GM18907 (cell line): Measurements from ENCODE around the gene RGS3.
"Not testable (repeated sequence)": the region's sequence is repeated elsewhere in the genome, so short reads cannot be mapped to it uniquely, and the experiment has no call there.

Experiments used
- ATAC-seq: cut with Tn5 transposase; IDR thresholded peaks from one replicate; pipeline ENCODE4 v1.9.1; 2021; ENCODE audit warnings: mild to moderate bottlenecking, moderate library complexity; ENCODE audit not compliant: unreplicated experiment

The RGS3 gene

GRCh38 chr9:113486327-113486726 lies 22.8 kb downstream of the RGS3 start:
- ATAC-seq = no peak

- ATAC-seq = no peak
These were observed 24.5 kb downstream of the RGS3 start for GRCh38 chr9:113488071-113488470.

DNA sequence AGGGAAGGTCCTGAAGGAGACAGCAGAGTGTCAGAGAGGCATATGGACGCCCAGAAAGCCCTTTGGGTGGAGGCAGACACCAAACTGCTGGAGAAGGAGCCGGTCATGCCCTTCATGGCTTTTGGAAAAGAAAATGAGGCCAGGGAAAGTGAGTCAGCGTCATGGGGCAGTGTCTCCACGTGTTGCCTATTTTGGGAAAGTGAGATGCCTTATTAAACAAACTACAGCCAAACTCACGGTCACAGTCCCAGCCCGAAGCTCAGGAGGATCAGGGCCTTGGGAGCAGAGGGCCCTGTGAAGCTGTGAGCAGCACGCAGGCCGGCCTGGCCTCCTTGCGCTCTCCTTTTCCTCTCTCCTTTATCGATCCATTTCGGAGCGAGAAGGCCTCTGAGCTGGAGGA lies 25.0 kb downstream of the RGS3 start:
- ATAC-seq = no peak

DNA sequence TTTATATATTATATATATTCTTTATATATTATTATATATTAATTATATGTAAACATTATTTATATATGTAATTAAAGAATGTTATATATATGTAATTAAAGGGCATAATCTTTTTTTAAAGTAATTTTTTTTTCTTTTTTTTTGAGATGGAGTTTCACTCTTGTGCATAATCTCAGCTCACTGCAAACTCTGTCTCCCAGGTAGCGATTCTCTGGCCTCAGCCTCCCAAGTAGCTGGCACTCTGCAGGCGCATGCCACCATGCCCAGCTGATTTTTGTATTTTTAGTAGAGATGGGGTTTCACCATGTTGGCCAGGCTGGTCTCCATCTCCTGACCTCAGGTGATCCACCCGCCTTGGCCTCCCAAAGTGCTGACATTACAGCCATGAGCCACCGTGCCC lies 27.6 kb downstream of the RGS3 start:
- not testable (repeated sequence) for ATAC-seq

DNA sequence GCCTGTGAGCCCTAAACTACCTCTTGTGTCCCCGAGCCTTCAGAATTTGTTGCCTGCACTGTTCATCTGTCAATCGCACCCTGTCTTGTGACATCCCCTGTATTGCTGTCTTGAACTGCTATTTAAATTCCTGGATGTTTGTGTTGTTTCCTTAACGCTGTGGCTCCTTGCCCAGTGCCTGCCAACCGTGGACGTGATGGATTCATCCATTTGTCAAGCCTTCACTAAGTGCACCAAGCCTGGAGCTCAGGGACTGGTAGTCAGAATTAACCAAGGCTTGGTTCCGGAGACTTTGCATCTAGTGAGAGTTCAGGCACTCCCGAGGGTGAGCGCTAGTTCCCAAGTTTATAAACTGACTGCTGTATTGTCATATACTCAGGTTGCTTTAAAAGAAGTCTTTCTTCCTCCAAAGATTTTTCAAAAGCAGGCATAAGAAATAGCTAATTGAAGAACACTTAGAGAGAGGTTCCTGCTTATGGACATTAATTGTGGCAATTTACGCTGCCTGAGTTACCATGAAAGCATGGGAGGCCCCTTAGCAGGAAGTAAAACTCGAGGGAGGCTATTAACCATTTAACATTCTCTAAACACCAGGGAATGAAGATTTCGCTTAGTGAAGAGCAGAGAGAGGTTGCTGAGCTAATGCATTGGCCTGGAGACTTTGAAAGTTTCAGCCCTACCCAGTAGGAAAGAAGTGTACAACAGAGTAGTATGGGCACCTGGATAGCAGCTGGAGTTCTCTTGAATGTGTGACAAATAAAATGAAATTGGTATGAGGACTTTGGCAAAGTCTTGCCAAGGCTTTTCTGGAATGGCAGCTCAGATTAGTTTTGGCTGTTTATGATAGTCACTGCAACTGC lies 29.0 kb downstream of the RGS3 start:
- ATAC-seq = no peak

DNA sequence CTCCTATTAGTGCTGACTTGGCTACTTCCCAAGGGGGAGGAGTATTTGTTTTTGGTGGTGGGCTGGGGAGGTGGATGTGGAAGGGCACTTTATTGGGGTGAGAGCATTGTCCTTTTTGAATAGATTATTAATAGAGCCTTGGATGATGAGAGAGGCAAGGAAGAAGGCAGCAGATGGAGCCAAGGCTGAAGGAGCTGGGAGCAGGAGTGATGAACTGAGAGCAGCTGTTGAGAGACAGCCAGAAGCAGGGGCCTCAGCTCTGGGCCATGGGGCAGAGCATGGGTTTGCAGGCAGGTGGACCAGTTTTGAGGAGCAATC lies 29.6 kb downstream of the RGS3 start:
- no peak for ATAC-seq

DNA sequence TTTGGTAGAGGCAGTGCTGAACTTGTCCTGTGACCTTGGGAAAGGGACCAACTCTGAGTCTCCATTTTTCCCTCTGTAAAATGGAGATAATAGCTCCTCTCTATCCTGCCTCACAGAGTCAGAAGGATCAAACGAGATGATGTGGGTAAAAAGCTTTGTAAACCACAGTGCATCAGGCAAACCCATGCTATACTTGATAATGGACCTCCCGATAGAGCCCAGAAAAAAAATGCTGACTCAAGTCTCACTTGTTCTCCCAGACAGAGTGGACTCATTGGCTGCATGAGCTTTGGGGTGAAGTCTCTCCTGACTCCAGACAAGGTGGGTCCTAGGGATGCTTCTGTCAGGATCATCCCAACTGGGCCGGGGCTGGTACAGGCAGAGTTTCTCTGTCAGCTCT lies 32.0 kb downstream of the RGS3 start:
- ATAC-seq = no peak

GRCh38 chr9:113497051-113497450 lies 33.5 kb downstream of the RGS3 start:
- no peak for ATAC-seq

GRCh38 chr9:113499153-113499875 lies 35.8 kb downstream of the RGS3 start:
- no peak for ATAC-seq

DNA sequence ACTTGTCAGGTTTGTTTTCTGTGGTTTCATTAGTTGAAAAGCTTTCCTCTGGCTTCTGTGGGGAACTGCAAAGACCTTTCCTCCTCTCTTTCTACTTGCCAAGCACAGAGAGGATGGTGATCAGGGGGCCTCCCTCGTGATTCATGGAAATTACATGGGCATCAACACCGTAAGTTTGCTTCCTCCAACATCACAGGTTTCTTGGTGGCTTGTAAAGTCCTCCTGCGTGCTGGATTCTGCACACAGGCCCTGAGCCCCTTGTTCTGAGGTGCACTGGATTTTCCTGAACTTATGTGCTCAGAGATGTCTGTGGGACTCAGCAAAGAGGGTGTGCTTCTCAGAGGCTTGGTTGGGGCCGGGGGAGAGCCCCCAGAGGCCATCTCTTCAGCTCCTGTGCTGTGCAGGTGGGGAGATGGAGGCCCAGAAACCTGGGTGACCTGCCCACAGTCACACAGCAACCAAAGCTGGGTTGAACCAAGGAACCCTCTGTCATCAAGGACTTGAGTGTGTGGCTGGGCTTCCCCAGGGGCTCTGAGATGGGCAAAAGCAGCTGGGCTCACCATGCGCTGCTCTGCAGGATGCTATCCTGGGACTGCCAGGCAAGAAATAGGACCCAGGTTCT lies 36.5 kb downstream of the RGS3 start:
- no peak for ATAC-seq

- ATAC-seq = no peak
These were observed 37.7 kb downstream of the RGS3 start for GRCh38 chr9:113501129-113501686.

GRCh38 chr9:113501852-113502251 lies 38.3 kb downstream of the RGS3 start:
- no peak for ATAC-seq

GRCh38 chr9:113502427-113503034 lies 39.0 kb downstream of the RGS3 start:
- no peak for ATAC-seq

GRCh38 chr9:113503131-113503541 lies 39.6 kb downstream of the RGS3 start:
- no peak for ATAC-seq

DNA sequence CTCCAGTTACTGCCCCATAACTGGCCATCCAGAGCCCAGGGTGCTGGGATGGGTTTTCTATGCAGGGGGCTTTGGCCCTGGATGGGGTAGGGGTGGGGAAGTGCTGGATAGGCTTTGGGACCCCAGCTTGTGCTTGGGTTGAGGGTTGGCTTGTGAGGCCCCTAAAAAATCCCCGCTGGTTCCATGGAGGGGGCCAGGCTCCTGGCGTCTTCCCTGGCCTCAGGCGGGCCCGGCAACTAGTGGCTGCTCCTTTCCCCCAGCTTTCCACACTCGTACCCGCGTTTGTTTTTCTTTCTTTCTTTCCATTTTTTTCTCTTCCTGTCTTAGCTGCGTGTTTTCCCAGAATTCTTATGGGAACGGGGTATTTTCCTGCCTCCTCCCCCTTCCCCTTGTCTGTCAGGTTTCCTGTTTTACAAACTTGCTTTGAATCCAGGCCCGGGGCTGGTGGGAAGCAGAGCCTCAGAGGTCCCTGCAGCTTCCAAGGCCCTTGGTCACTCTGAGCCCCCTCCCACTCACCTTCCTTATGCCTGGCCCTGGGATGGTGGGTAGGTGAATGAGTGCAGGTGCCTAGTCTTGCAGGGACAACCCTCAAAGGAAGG lies 40.2 kb downstream of the RGS3 start:
- ATAC-seq = no peak

DNA sequence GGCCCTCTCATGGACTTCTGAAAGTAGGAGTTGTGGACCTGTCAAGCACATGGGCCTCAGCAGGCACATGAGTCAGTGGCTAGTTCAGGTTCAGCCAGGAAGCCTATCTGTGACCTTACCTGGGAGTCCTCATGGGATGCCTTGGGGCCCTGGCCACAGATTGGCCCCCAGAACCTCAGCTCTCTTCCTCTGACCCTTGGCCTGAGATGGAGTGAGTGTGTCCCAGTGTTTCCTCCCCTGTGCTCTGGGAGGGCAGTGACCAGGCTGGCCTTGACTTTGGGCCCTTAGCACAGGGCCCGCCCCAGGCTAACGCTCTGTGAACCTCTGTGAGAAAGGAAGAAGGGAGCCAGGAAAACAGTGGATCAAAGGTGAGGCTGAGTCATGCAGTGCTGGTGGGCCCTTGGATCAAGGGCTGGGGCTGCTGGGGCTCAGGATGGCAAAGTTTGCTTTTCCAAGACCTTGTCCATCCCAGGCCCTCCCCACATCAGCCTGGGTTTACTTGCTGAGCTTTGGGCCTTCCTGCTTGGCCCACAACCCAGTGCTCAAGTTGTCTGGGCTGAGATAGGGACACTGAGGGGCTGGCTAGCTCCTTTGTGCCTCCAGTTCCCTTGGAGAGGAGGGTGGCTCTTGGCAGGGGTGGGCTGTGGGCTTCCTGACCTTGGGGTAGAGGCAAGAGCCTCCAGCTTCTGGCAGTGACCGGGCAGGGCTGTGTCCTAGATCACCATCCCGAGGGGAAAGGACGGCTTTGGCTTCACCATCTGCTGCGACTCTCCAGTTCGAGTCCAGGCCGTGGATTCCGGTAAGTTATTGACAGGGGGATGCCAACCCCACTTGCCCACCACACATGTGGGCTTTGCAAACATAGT lies 41.4 kb downstream of the RGS3 start:
- no peak for ATAC-seq

DNA sequence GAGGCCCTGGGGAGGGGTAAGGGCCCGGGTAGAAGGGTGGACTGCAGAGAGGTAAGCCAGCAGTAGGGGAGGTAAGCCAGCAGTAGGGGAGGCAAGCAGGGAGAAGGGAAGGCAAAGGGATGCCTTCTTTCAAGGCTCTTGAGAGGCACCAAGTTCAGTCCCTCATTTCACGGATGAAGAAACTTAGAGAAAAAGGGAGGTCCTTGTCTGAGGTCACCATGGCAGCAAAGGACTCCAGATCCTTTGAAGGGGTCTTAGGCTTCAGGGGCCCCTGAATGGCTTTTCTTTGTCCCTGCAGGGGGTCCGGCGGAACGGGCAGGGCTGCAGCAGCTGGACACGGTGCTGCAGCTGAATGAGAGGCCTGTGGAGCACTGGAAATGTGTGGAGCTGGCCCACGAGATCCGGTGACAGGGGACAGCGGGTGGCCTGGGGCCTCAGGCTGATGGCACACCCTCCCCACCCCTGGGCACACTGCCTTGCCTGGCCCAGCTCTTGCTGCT lies 42.6 kb downstream of the RGS3 start:
- no peak for ATAC-seq

- no peak for ATAC-seq
These were observed 43.7 kb downstream of the RGS3 start for GRCh38 chr9:113507256-113507655.

GRCh38 chr9:113508111-113508749 lies 44.7 kb downstream of the RGS3 start:
- ATAC-seq = no peak
